MM.1S (cell line): ENCODE measurements around the gene TMEM225B.

Experiments used
- EZH2 ChIP-seq: fragments of 300-600 bp; sonication (generic); optimal IDR thresholded peaks from 2 replicates; pipeline ENCODE3; 2017; ENCODE audit warnings: low read depth, mild to moderate bottlenecking, antibody characterized with exemption, low read length, mixed read lengths
- EZH2phosphoT487 ChIP-seq: fragments of 300-600 bp; sonication (generic); IDR thresholded peaks from 2 replicates; pipeline ENCODE4 v1.6.1; 2018; ENCODE audit warnings: antibody characterized with exemption, low read length
- TF ChIP-seq, protein P1 (sequence below): fragments of 300-600 bp; sonication (generic); IDR thresholded peaks from 2 replicates; pipeline ENCODE4 v1.5.1; 2016; ENCODE audit warnings: antibody characterized with exemption, low read length, mixed read lengths

DNA sequence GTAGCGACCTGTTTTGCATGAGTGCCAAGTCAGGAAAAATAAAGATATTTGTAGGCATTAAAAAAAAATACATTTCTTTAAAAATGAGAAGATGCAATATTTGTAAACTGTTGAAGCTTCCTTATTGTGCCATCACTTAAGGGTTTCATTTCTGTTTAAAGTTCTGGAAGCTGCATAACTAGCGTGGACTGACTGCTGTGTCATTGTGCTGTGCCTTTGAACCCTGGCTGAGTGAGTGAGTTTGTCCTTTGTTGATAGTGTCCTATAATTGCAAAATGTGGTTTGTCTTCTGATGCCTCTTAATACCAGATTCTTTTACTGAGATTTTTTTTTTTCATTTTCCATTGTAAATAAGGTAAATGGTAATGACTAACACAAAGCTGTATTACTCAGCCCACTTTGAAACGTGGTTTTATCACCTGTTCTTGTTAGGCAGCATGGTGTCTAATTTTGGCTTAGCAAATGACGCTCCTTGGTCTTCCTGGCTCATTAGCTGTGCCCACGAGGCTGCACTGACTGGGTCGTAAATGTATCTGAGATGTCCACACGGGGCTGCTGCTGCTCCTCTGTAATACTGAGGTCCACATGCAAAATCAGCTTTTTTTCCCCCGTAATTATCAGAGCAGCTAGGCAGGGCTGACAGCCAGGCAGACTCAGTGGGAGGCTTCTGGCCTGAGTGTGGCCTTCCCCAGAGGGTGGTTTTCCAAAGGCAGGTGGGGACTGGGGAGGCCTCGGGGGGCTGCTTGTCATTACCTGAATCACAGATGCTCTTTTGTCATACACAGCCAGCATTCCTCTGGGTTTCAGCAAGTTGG, 33.4 kb downstream of the TMEM225B start:
- TF ChIP-seq, protein P1, sequence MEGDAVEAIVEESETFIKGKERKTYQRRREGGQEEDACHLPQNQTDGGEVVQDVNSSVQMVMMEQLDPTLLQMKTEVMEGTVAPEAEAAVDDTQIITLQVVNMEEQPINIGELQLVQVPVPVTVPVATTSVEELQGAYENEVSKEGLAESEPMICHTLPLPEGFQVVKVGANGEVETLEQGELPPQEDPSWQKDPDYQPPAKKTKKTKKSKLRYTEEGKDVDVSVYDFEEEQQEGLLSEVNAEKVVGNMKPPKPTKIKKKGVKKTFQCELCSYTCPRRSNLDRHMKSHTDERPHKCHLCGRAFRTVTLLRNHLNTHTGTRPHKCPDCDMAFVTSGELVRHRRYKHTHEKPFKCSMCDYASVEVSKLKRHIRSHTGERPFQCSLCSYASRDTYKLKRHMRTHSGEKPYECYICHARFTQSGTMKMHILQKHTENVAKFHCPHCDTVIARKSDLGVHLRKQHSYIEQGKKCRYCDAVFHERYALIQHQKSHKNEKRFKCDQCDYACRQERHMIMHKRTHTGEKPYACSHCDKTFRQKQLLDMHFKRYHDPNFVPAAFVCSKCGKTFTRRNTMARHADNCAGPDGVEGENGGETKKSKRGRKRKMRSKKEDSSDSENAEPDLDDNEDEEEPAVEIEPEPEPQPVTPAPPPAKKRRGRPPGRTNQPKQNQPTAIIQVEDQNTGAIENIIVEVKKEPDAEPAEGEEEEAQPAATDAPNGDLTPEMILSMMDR, result no peak
- no peak for TF ChIP-seq EZH2
- TF ChIP-seq EZH2phosphoT487, result no peak
